DMS153 treated with DMSO at 0.1 percent for 48 hours (cell line): ENCODE measurements around the gene PDE6B.

ENCODE experiments used
- DNase-seq: peaks from one replicate; lab custom pipeline; 2025; ENCODE audit not compliant: unreplicated experiment; lab: John Stamatoyannopoulos, UW

Gene PDE6B

GRCh38 chr4:622071-622995, 3.0 kb upstream of the PDE6B start:
- no peak for DNase-seq

GRCh38 chr4:622996-623913, 2.1 kb upstream of the PDE6B start:
- no peak for DNase-seq

- DNase-seq, result no peak
Observed at GRCh38 chr4:623914-624566, 1.3 kb upstream of the PDE6B start.

- DNase-seq, result no peak
Observed at GRCh38 chr4:625631-626161, 323 bp downstream of the PDE6B start.

DNA sequence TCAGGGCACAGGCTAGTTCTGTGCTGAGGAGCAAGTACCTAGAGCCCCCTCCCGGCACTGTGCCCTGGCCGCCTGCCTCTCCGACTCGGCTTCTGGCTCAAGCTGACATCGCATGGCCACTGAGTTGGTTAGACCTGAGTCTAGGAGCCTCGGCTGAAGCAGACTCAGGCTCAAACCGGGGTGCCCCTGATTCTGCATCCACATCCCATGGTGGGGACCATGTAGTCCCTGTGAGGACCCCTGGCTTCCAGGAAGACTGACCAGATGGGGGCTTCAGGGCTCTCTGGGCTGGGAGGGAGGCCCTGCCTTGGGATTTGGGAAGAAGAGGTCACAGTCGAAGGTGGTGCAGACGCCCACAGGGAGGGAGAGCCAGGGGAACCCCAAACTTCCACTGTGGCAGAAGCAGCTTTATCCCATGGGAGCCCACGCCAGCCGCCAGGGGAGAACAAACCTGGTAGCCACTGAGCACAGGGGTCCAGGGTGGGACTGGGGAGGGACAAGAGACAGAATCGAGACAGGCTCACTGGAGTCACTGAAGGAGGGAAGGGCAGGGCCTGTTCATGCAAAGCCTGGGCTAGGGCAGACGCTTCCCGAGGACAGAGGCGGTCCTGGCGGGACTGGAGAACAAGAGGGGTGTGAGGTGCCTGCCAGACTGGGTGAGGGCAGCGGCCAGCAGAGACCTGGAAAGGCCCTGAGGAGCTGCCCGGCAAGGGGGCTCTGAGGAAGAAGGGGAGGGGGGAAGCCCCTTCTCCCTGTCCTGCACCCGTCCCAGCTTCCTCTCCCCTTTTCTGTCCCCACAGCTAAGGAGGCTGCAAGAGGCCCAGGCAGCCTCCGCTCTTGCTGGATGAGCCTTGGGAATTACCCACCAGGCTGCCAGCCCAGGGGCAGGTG, 1.1 kb downstream of the PDE6B start:
- no peak for DNase-seq

- no peak for DNase-seq
Observed at GRCh38 chr4:627347-628125, 2.2 kb downstream of the PDE6B start.

- DNase-seq, result no peak
Observed at GRCh38 chr4:628311-628741, 3.0 kb downstream of the PDE6B start.

DNA sequence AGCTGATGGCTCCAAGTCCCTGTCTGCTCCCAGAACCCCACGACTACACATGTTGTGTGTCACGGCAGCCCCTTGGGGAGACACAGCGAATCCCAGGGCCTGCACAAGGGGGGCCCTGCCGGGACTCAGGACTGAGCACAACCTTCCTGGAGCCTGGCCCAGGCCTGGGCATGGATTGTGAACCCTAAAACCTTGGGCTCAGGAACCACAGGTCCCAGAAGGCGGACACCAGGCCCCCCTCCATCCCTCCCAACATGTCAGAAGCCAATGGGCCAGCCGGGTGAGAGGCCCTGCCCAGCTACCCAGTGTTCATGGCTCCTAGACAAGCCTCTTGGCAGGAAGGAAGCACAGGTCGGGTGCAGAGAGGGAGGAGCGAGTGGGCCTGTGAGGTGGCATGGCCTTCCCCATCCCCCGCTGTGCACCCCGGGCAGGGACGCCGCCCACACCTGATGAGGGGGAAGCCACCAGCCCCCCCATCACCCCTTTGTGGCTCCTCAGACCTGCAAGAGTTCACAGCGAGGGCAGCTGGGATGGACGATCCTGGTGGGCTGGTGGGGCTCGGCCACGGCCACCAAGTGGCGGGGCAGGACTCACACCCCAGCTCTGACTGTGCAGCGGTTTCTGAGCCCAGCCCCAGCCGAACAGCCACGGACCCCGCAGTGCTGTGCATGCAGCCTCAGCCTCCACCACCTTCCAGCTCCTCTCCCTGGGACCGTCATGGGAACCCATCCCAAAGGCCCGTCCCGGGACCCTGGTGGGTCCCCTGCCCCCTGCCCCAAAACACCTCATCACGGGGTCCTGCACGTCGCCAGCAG, 3.7 kb downstream of the PDE6B start:
- no peak for DNase-seq

DNA sequence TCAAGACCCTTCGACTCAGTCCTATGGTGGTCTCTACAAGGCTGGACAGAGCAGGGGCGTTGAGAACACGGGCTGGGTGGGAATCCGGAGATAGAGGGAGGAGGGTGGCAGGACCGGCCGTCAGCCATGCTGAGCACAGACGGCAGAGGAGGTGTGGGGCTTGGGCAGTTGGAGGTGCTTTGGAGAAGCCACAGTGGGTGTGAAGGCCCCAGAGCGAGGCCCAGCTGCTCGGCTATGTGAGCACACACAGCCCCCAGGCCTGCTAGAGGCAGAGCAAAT, 4.2 kb downstream of the PDE6B start:
- DNase-seq, result no peak

DNA sequence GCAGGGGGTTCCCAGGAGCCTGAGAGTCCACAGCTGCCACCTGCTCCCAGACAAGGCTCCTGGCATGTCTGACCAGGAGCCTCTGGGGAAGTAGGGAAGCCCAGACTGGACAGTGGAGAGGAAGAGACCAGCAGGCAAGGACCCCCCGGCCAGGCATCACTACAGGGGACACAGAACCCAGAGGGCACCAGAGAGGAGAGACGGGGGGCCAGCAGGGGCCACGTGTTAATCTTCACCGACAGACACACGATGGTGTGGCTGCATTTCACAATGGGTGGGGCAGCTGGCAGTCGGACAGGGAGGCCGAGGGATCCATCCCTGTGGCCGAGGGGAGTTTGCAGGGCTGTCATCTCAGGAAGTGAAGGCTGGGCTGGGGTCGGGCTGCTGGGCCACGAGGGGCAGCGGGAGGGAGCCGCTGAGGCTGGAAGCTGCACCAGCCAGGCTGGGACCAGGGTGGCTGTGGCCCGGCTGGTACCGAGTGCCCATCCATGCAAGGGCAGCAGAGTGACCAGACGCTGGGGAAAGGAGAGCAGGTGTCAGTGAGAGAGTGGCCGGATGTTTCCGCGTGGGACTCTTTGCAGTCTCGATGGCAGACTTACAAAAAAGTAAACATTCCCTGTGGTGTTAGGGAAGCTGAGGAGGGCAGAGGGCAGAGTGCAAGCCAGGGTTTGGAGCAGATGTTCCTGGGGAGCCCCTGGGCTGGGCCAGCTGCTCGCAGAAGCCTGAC, 4.7 kb downstream of the PDE6B start:
- DNase-seq, result no peak

DNA sequence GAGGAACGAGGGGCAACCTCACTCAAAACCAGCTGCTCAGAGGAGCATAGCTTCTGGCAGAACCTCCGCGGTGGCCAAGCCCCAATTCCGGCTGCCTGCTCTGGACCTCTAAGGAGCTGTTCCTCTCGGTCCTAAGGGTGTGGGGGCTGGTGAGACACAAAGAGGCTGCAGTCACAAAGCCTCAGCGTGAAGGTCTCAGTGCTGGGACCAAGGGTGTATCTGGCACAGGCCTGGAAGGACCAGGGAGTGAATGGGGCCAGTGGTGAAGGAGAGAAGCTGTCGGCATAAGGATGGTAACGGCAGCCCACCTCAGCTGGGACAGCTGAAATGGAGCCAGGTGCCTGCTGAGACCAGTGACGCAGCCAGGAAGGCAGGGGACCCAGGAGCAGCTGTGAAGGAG, 5.3 kb downstream of the PDE6B start:
- no peak for DNase-seq

GRCh38 chr4:632196-632790, 6.9 kb downstream of the PDE6B start:
- no peak for DNase-seq

GRCh38 chr4:632926-633325, 7.6 kb downstream of the PDE6B start:
- no peak for DNase-seq

DNA sequence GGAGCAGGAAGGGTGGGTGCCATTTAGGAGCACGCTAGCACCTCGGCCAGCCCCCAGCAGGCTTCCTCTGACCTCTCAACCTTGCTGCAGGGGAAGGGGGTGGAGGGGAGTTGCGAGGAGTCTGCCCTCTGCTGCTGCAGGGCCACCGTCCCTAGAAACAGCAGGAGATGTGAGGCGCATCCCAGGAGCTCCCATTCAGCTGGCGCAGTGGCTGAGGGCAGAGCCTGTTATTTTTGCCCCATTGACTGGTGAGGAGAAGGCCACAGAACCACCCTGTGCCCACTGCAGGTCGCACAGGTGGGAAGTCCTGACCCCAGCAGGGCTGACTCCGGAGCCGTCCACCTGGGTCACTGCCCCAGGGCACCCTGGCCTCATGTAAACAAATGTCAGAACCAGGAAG, 8.0 kb downstream of the PDE6B start:
- DNase-seq, result no peak

DNA sequence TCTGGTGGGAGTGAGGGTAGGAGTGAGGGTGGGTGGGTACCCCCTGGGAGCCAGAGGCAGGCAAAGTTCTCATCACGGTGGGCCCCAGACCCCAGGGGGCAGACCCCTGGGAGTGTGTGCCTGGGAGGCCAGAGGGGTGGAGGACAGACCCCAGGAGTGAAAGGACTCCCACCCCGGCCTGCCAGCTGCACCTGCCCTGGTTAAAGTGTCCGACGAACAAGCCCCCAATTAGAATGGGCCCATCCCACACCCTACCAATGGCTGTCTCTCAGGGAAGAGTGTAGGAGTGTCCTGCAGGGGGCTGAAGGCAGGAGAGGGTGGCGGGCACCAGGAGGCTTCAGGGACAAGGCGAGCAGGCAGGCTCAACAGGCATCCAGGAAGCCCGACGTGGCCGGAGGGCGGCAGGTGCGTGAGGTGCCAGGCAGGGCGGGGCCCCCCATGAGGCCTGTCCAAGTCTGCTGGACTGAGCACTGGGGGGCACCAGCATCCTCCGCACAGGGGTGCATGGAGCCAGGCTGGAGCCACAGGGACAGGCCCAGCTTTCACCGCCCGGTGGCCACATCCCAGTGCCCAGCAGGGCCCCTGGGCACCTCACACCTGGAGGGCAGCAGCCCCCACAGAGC, 8.7 kb downstream of the PDE6B start:
- no peak for DNase-seq

GRCh38 chr4:634599-634985, 9.2 kb downstream of the PDE6B start:
- no peak for DNase-seq
